GM23338 (cell line): ENCODE data around the gene CRMP1.

ENCODE experiments used
- CREB1 ChIP-seq: fragments of 250-450 bp; sonication (Bioruptor Pico); IDR thresholded peaks from 2 replicates; pipeline ENCODE4 v1.5.0; 2020; ENCODE audit warnings: low read depth, mild to moderate bottlenecking, moderate library complexity
- EZH2 ChIP-seq: fragments of 200-600 bp; sonication (generic); IDR thresholded peaks from one replicate; pipeline ENCODE4 v1.8.0; 2017; ENCODE audit warnings: antibody characterized with exemption, mild to moderate bottlenecking, low read depth; ENCODE audit not compliant: unreplicated experiment
- EZH2phosphoT487 ChIP-seq: fragments of 200-600 bp; sonication (generic); IDR thresholded peaks from one replicate; pipeline ENCODE4 v1.8.1; 2018; ENCODE audit warnings: antibody characterized with exemption; ENCODE audit not compliant: unreplicated experiment
- JUNB ChIP-seq: IDR thresholded peaks from one replicate; pipeline ENCODE4 v1.6.1; 2016; ENCODE audit warnings: antibody characterized with exemption; ENCODE audit not compliant: unreplicated experiment
- NANOG ChIP-seq: IDR thresholded peaks from 2 replicates; pipeline ENCODE4 v1.6.1; 2016; ENCODE audit warnings: antibody characterized with exemption, borderline replicate concordance
- POLR2AphosphoS5 ChIP-seq: IDR thresholded peaks from 2 replicates; pipeline ENCODE4 v1.6.1; 2016; ENCODE audit warnings: antibody characterized with exemption, low read depth
- STAT1 ChIP-seq: IDR thresholded peaks from one replicate; pipeline ENCODE4 v1.6.1; 2016; ENCODE audit warnings: antibody characterized with exemption; ENCODE audit not compliant: unreplicated experiment
- TF ChIP-seq, protein P1 (sequence below), 2 experiments: fragments of 200-600 bp in 1 of 2; sonication (generic) in 1 of 2; conservative IDR thresholded peaks; 2 replicates each; pipeline versions ENCODE4 v1.5.1 to v1.6.1; 2016 to 2017; ENCODE audit warnings: antibody characterized with exemption in 2 of 2, low read depth in 2 of 2, mild to moderate bottlenecking in 2 of 2, moderate library complexity in 1 of 2
- TF ChIP-seq, protein P2 (sequence below): IDR thresholded peaks from 2 replicates; pipeline ENCODE4 v1.6.1; 2016; ENCODE audit warnings: antibody characterized with exemption
- TF ChIP-seq, protein P3 (sequence below): IDR thresholded peaks from one replicate; pipeline ENCODE4 v1.6.1; 2018; ENCODE audit warnings: antibody characterized with exemption; ENCODE audit not compliant: unreplicated experiment

DNA sequence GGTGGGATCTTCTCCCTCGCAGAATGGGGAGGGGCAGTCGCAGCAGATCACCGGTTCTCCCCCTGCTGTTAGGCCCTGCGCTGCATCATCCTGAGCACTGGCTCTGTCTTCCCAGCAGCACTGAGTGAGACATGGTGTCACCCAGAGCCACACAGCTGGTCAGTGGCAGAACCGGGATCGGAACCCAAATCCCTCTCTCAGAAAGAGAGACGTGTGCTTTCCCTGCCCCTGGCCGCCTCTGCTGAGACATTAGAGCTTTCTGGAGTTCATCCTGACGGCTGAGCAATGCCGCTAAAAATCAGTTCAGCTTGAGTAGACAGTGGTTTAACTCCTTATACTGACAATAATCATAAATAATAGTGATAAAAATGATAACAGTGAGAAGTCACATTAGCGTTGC lies 93.9 kb downstream of the CRMP1 start:
- TF ChIP-seq, protein P1, sequence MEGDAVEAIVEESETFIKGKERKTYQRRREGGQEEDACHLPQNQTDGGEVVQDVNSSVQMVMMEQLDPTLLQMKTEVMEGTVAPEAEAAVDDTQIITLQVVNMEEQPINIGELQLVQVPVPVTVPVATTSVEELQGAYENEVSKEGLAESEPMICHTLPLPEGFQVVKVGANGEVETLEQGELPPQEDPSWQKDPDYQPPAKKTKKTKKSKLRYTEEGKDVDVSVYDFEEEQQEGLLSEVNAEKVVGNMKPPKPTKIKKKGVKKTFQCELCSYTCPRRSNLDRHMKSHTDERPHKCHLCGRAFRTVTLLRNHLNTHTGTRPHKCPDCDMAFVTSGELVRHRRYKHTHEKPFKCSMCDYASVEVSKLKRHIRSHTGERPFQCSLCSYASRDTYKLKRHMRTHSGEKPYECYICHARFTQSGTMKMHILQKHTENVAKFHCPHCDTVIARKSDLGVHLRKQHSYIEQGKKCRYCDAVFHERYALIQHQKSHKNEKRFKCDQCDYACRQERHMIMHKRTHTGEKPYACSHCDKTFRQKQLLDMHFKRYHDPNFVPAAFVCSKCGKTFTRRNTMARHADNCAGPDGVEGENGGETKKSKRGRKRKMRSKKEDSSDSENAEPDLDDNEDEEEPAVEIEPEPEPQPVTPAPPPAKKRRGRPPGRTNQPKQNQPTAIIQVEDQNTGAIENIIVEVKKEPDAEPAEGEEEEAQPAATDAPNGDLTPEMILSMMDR (conservative IDR thresholded peaks at IDR 0.05; ENCODE audit: low read depth in 2 of 2): no peak
- TF ChIP-seq EZH2 (no peak), STAT1 (no peak), POLR2AphosphoS5 (no peak), EZH2phosphoT487 (no peak), JUNB (no peak), CREB1 (no peak), NANOG (no peak)
- TF ChIP-seq, protein P2, sequence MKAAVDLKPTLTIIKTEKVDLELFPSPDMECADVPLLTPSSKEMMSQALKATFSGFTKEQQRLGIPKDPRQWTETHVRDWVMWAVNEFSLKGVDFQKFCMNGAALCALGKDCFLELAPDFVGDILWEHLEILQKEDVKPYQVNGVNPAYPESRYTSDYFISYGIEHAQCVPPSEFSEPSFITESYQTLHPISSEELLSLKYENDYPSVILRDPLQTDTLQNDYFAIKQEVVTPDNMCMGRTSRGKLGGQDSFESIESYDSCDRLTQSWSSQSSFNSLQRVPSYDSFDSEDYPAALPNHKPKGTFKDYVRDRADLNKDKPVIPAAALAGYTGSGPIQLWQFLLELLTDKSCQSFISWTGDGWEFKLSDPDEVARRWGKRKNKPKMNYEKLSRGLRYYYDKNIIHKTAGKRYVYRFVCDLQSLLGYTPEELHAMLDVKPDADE: no peak
- TF ChIP-seq, protein P3, sequence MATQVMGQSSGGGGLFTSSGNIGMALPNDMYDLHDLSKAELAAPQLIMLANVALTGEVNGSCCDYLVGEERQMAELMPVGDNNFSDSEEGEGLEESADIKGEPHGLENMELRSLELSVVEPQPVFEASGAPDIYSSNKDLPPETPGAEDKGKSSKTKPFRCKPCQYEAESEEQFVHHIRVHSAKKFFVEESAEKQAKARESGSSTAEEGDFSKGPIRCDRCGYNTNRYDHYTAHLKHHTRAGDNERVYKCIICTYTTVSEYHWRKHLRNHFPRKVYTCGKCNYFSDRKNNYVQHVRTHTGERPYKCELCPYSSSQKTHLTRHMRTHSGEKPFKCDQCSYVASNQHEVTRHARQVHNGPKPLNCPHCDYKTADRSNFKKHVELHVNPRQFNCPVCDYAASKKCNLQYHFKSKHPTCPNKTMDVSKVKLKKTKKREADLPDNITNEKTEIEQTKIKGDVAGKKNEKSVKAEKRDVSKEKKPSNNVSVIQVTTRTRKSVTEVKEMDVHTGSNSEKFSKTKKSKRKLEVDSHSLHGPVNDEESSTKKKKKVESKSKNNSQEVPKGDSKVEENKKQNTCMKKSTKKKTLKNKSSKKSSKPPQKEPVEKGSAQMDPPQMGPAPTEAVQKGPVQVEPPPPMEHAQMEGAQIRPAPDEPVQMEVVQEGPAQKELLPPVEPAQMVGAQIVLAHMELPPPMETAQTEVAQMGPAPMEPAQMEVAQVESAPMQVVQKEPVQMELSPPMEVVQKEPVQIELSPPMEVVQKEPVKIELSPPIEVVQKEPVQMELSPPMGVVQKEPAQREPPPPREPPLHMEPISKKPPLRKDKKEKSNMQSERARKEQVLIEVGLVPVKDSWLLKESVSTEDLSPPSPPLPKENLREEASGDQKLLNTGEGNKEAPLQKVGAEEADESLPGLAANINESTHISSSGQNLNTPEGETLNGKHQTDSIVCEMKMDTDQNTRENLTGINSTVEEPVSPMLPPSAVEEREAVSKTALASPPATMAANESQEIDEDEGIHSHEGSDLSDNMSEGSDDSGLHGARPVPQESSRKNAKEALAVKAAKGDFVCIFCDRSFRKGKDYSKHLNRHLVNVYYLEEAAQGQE: no peak
